K562 (cell line): ENCODE measurements around the gene PIRT. TPM values are rescaled to one million over a fixed set of nuclear protein-coding genes. Genes with fewer than 3 reads are reported as not detected.
A peak's percentile ranks its signal among the peaks of the same experiment; 100 is the strongest.

Source experiments
- ATAC-seq: fragments of 200-7000 bp; cut with Tn5 transposase; 3 replicates; pipeline ENCODE4 v1.9.1; 2020; ENCODE audit warnings: moderate library complexity
- BruUV-seq: library from RNA; stranded (reverse); fragments of 400-500 nt; replicated peaks from 2 replicates; lab custom pipeline; 2021; lab: Mats Ljungman, UMichigan
- CTCF ChIA-PET: fragments of 300-600 bp; formaldehyde crosslinking; extraction: SDS; loops from one replicate; lab custom pipeline; 2021; ENCODE audit warnings: low intra/inter-chr PET ratio; lab: Yijun Ruan, JAX
- POLR2A ChIA-PET: fragments of 300-600, 350-650 bp; sonication (Branson Sonifier 250); formaldehyde crosslinking; extraction: SDS; loops from one replicate; lab custom pipeline; 2021; ENCODE audit warnings: antibody characterized with exemption, inconsistent platforms; lab: Yijun Ruan, JAX
- DNase-seq, 4 experiments: peaks; one replicate each; pipeline versions ENCODE4 v3.0.0 to v3.0.0-alpha.2; 2011 to 2018; ENCODE audit warnings: low spot score in 3 of 4, mixed read lengths in 3 of 4; ENCODE audit errors: extremely low read depth in 1 of 4
- FAIRE-seq: peaks from 2 replicates; lab custom pipeline; 2011; peaks lifted over from hg19 to GRCh38; lab: Jason Lieb, UNC
- H2AFZ ChIP-seq: 2 replicates; pipeline ENCODE4 v1.6.0; 2011; ENCODE audit warnings: low read depth, low read length, control low read depth, inconsistent platforms
- H3K27ac ChIP-seq: fragments of 200-600 bp; 3 replicates; pipeline ENCODE4 v1.8.0; 2011; ENCODE audit warnings: low read depth, mild to moderate bottlenecking, control low read depth, inconsistent platforms, low read length, moderate library complexity, mixed read lengths; ENCODE audit errors: extremely low read depth
- H3K27me3 ChIP-seq, 2 experiments: fragments of 300-600 bp in 1 of 2; 2 replicates in 1 of 2; 3 replicates in 1 of 2; pipeline versions ENCODE4 v1.6.0 to v1.8.0; 2011; ENCODE audit warnings: inconsistent platforms in 2 of 2, low read length in 2 of 2, mild to moderate bottlenecking in 1 of 2, mixed read lengths in 1 of 2, moderate library complexity in 1 of 2; ENCODE audit not compliant: control insufficient read depth in 2 of 2, insufficient read depth in 2 of 2
- H3K36me3 ChIP-seq: fragments of 300-600 bp; 3 replicates; pipeline ENCODE4 v1.8.0; 2011; ENCODE audit warnings: mild to moderate bottlenecking, low read length, inconsistent platforms; ENCODE audit not compliant: control insufficient read depth, insufficient read depth
- H3K4me1 ChIP-seq, 2 experiments: fragments of 200-600 bp in 1 of 2; replicated peaks in 1 of 2; 2 replicates in 1 of 2; 3 replicates in 1 of 2; pipeline versions ENCODE4 v1.5.1 to v1.8.0; 2011; ENCODE audit warnings: inconsistent platforms in 2 of 2, low read length in 2 of 2, mild to moderate bottlenecking in 1 of 2, mixed read lengths in 1 of 2, moderate library complexity in 1 of 2; ENCODE audit not compliant: control insufficient read depth in 2 of 2, insufficient read depth in 2 of 2
- H3K4me2 ChIP-seq: 2 replicates; pipeline ENCODE4 v1.6.1; 2011; ENCODE audit warnings: low read length, control low read depth, inconsistent platforms, mixed read lengths; ENCODE audit not compliant: insufficient read depth
- H3K4me3 ChIP-seq: fragments of 200-600 bp; sonication (generic), shearing (Covaris generic); 2 replicates; pipeline ENCODE4 v1.5.1; 2016; ENCODE audit warnings: control low read depth, inconsistent platforms
- H3K79me2 ChIP-seq: fragments of 200-600 bp; 3 replicates; pipeline ENCODE4 v1.8.0; 2011; ENCODE audit warnings: low read length, inconsistent platforms; ENCODE audit not compliant: control insufficient read depth, insufficient read depth
- H3K9ac ChIP-seq, 2 experiments: 2 replicates each; pipeline versions ENCODE4 v1.6.0 to v1.6.1; 2011; ENCODE audit warnings: low read depth in 2 of 2, low read length in 2 of 2, control low read depth in 1 of 2, inconsistent platforms in 1 of 2, mild to moderate bottlenecking in 1 of 2, mixed read lengths in 1 of 2; ENCODE audit not compliant: insufficient read depth in 1 of 2
- H3K9me1 ChIP-seq: one replicate; pipeline ENCODE4 v1.6.0; 2011; ENCODE audit warnings: inconsistent platforms, mild to moderate bottlenecking, low read length, moderate library complexity; ENCODE audit not compliant: control insufficient read depth, insufficient read depth
- H3K9me3 ChIP-seq: replicated peaks from 2 replicates; pipeline ENCODE4 v1.5.1; 2011; ENCODE audit warnings: low read depth, low read length, inconsistent platforms; ENCODE audit not compliant: control insufficient read depth, insufficient read depth
- H4K20me1 ChIP-seq: replicated peaks from 2 replicates; pipeline ENCODE4 v1.6.1; 2011; ENCODE audit warnings: low read length, inconsistent platforms, mixed read lengths; ENCODE audit not compliant: control insufficient read depth, insufficient read depth
- ARHGAP35 ChIP-seq: fragments of 450-650 bp; IDR thresholded peaks from 2 replicates; pipeline ENCODE4 v1.6.1; 2018; ENCODE audit not compliant: partially characterized antibody
- C11orf30 ChIP-seq: fragments of 450-650 bp; IDR thresholded peaks from 2 replicates; pipeline ENCODE4 v1.6.1; 2016; ENCODE audit warnings: low read depth, mild to moderate bottlenecking
- GTF2A2 ChIP-seq: IDR thresholded peaks from 2 replicates; pipeline ENCODE4 v1.6.1; 2016; ENCODE audit warnings: mild to moderate bottlenecking, missing genetic modification characterization, missing compliant biosample characterization
- ILF3 ChIP-seq: fragments of 450-650 bp; IDR thresholded peaks from 2 replicates; pipeline ENCODE4 v1.6.1; 2018; ENCODE audit warnings: antibody characterized with exemption, mild to moderate bottlenecking, moderate library complexity, borderline replicate concordance
- NCOR1 ChIP-seq: fragments of 450-650 bp; IDR thresholded peaks from 2 replicates; pipeline ENCODE4 v1.6.1; 2016; ENCODE audit warnings: mild to moderate bottlenecking, moderate library complexity
- NELFE ChIP-seq: IDR thresholded peaks from 2 replicates; pipeline ENCODE4 v1.6.1; 2011; ENCODE audit warnings: mild to moderate bottlenecking; ENCODE audit not compliant: insufficient read depth, insufficient read length
- PML ChIP-seq: IDR thresholded peaks from 2 replicates; pipeline ENCODE4 v1.6.1; 2012; ENCODE audit warnings: low read length, inconsistent platforms
- RBM34 ChIP-seq: fragments of 200-400 bp; formaldehyde crosslinking; IDR thresholded peaks from 2 replicates; pipeline ENCODE4 v1.6.1; 2018; ENCODE audit warnings: low read length, borderline replicate concordance; ENCODE audit not compliant: insufficient read depth
- RFX1 ChIP-seq: fragments of 450-650 bp; IDR thresholded peaks from 2 replicates; pipeline ENCODE4 v1.6.1; 2016; ENCODE audit warnings: mild to moderate bottlenecking, moderate library complexity
- SETDB1 ChIP-seq: IDR thresholded peaks from one replicate; pipeline ENCODE4 v1.6.1; 2012; ENCODE audit warnings: low read length, control low read depth, inconsistent platforms
- SRSF9 ChIP-seq: fragments of 200-400 bp; formaldehyde crosslinking; IDR thresholded peaks from 2 replicates; pipeline ENCODE4 v1.6.1; 2017; ENCODE audit warnings: low read depth, low read length, borderline replicate concordance
- TAL1 ChIP-seq: fragments of 450-650 bp; IDR thresholded peaks from 2 replicates; pipeline ENCODE4 v1.6.1; 2016; ENCODE audit warnings: mild to moderate bottlenecking
- ZNF239 ChIP-seq: fragments of 250-450 bp; sonication (Bioruptor Pico); IDR thresholded peaks from 2 replicates; pipeline ENCODE4 v1.4.0; 2020; ENCODE audit warnings: mild to moderate bottlenecking
- WGBS: fragments of 100-300 bp; shearing (Covaris generic); methylation state at CpG from one replicate; pipeline ENCODE4 v1.1.6; 2016; ENCODE audit warnings: low coverage, mixed read lengths; ENCODE audit not compliant: insufficient coverage; ENCODE audit errors: missing lambda C conversion rate; 5-methylcytosine and 5-hydroxymethylcytosine counted together
- in situ Hi-C: fragments of 300-500 bp; cut with MboI; formaldehyde crosslinking; loops from 4 replicates; pipeline ENCODE4 v1.15.0; 2018; ENCODE audit warnings: inconsistent platforms, mixed read lengths
- intact Hi-C: fragments of 100-400 bp; cut with micrococcal nuclease; formaldehyde crosslinking; loops from 2 replicates; pipeline ENCODE4 v1.14.2; 2022
- polyA plus RNA-seq, 8 experiments: library from polyadenylated mRNA; depleted of rRNA in 4 of 8; stranded (reverse) in 5 of 8; unstranded in 3 of 8; fragments of >200 nt; fragmentation: Nextera tagmentation in 2 of 8; fragmentation: Illumina TruSeq in 1 of 8; extraction: Ambion mirVana in 2 of 8; extraction: Trizol in 1 of 8; gene quantifications; 2 replicates each; pipeline versions ENCODE4 v1.2.1 to v1.2.3, GENCODE V29; 2011 to 2014; ENCODE audit warnings: inconsistent platforms in 1 of 8, missing spikeins in 1 of 8
- total RNA-seq, 7 experiments: library from RNA; depleted of rRNA in 6 of 7; stranded (reverse); fragments of >200 nt in 6 of 7; fragmentation: Illumina TruSeq in 2 of 7; extraction: Trizol in 2 of 7; gene quantifications; 2 replicates each; pipeline versions ENCODE4 v1.2.1 to v1.2.3, GENCODE V29; 2011 to 2021; ENCODE audit warnings: low replicate concordance in 1 of 7
- TF ChIP-seq, protein P1 (sequence below): fragments of 450-650 bp; formaldehyde crosslinking; conservative IDR thresholded peaks from 2 replicates; pipeline ENCODE4 v1.4.0; 2022; ENCODE audit warnings: mild to moderate bottlenecking, missing genetic modification characterization
- TF ChIP-seq, protein P2 (sequence below), 2 experiments: fragments of 150-350 bp in 1 of 2; IDR thresholded peaks; 2 replicates each; pipeline ENCODE4 v1.6.1; 2012 to 2016; ENCODE audit warnings: low read depth in 2 of 2, low read length in 2 of 2, mild to moderate bottlenecking in 1 of 2, moderate library complexity in 1 of 2
- TF ChIP-seq, protein P3 (sequence below): fragments of 250-450 bp; sonication (Bioruptor Pico); IDR thresholded peaks from 2 replicates; pipeline ENCODE4 v1.5.0; 2021

Gene PIRT
- total and polyA plus RNA-seq, 9 of the 15 experiments (the other 6 are each of a cell fraction or from before 2014, with no cell fraction given): not detected

DNA sequence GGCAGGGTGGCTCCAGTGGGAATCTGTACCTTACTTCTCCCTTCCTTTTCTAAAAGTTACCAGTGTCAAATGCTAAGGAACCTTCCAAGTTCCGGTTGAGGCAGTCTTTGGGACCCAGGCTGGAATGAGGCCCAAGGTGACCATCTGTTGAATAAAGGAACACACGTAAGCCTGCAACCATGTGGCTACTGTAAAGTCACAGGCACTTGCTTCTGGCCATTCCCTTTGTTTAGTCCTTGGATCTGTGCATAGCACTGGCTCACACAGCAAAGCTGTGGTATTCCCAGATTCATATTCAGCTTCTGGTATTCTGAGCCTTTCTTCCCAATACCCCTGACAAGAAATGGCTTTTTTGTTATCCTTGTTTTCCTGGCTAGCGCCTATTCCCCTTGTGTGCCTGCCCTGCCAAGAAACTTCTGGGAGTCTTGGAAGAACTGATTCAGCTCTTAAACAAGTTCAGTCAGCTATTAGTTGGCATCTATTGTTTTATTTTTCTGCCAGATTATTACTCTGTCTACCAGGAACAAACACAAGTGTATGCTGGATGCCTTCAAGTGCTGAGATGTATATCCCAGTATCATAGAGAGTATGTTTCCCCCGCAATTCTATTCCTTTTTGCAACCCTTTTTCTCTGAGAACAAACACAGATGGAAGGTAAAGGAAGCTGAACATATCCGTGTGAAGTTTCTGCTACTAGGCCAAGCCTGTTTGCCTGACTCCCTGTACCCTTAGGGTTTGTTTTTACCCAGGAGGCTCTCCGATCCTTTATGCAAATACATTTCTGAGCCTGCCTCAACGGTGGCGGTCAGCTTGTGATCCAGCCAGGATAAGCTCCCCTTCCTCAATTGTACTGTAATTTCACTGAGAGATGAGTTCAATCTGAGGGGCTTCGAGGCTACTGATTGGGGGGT lies 47.1 kb downstream of the PIRT start:
- TSS peak; percentile 100 for BruUV-seq
- TF ChIP-seq ARHGAP35 (peak; percentile 76), RFX1 (0 out of 2 replicates have a peak, but pooled peaks have one; percentile 15), ILF3 (0 out of 2 replicates have a peak, but pooled peaks have one; percentile 54), TAL1 (no peak), NCOR1 (peak; percentile 42; the same call in 1 of the 2 replicates), PML (peak; percentile 98), SRSF9 (no peak), GTF2A2 (tag) (peak; percentile 46; the same call in 1 of the 2 replicates), ZNF239 (CRISPR knock-in tag) (no peak), C11orf30 (no peak), SETDB1 (no peak), RBM34 (no peak), NELFE (no peak)
- TF ChIP-seq, protein P1, sequence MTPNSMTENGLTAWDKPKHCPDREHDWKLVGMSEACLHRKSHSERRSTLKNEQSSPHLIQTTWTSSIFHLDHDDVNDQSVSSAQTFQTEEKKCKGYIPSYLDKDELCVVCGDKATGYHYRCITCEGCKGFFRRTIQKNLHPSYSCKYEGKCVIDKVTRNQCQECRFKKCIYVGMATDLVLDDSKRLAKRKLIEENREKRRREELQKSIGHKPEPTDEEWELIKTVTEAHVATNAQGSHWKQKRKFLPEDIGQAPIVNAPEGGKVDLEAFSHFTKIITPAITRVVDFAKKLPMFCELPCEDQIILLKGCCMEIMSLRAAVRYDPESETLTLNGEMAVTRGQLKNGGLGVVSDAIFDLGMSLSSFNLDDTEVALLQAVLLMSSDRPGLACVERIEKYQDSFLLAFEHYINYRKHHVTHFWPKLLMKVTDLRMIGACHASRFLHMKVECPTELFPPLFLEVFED (CRISPR knock-in tag): 0 out of 2 replicates have a peak, but pooled peaks have one; percentile 22
- TF ChIP-seq, protein P2, sequence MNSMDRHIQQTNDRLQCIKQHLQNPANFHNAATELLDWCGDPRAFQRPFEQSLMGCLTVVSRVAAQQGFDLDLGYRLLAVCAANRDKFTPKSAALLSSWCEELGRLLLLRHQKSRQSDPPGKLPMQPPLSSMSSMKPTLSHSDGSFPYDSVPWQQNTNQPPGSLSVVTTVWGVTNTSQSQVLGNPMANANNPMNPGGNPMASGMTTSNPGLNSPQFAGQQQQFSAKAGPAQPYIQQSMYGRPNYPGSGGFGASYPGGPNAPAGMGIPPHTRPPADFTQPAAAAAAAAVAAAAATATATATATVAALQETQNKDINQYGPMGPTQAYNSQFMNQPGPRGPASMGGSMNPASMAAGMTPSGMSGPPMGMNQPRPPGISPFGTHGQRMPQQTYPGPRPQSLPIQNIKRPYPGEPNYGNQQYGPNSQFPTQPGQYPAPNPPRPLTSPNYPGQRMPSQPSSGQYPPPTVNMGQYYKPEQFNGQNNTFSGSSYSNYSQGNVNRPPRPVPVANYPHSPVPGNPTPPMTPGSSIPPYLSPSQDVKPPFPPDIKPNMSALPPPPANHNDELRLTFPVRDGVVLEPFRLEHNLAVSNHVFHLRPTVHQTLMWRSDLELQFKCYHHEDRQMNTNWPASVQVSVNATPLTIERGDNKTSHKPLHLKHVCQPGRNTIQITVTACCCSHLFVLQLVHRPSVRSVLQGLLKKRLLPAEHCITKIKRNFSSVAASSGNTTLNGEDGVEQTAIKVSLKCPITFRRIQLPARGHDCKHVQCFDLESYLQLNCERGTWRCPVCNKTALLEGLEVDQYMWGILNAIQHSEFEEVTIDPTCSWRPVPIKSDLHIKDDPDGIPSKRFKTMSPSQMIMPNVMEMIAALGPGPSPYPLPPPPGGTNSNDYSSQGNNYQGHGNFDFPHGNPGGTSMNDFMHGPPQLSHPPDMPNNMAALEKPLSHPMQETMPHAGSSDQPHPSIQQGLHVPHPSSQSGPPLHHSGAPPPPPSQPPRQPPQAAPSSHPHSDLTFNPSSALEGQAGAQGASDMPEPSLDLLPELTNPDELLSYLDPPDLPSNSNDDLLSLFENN (IDR thresholded peaks at IDR 0.05; ENCODE audit: low read depth in 2 of 2, low read length in 2 of 2): peak in 1 of 2 experiments; percentile 77; a peak in 1 of 4 replicates
- TF ChIP-seq, protein P3, sequence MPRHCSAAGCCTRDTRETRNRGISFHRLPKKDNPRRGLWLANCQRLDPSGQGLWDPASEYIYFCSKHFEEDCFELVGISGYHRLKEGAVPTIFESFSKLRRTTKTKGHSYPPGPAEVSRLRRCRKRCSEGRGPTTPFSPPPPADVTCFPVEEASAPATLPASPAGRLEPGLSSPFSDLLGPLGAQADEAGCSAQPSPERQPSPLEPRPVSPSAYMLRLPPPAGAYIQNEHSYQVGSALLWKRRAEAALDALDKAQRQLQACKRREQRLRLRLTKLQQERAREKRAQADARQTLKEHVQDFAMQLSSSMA (CRISPR knock-in tag): no peak

More for the DNA sequence above, 47.1 kb downstream of the PIRT start:
- DNase-seq: peak in 2 of 4 experiments; percentile 7 to 40
- H3K4me1 ChIP-seq: no peaks in the 10 kb centered on the region; a peak in 1 of 5 replicates
- H3K9me1 ChIP-seq: no peaks in the 10 kb centered on the region
- H3K9me3 ChIP-seq: no peaks in the 10 kb centered on the region
- ChIA-PET CTCF (no interaction called here), POLR2A (interaction anchor here (0.6 to 1.2 kb wide), 4 partner anchors 11 to 1193 kb away, joined by 3 to 5 read pairs (median 4); no protein-coding TSS in a partner anchor)
- H3K4me3 ChIP-seq: no peak overlapping the region
- H3K4me2 ChIP-seq: no peak overlapping the region
- H3K9ac ChIP-seq: no peak overlapping the region
- in situ Hi-C loops: no loop called here
- intact Hi-C loops: no loop called here
- ATAC-seq: peak; percentile 86
- 0 out of 2 replicates have a peak overlapping the region, but pooled peaks have one; percentile 32 for H2AFZ ChIP-seq
- peak; percentile 6 for FAIRE-seq
- H3K36me3 ChIP-seq: no peaks in the 10 kb centered on the region
- H4K20me1 ChIP-seq: no peaks in the 10 kb centered on the region
- H3K27ac ChIP-seq: no peak overlapping the region
- H3K27me3 ChIP-seq: peaks cover 0 to 11% of the 10 kb centered on the region in 2 experiments; a peak in 2 of 5 replicates
- H3K79me2 ChIP-seq: no peaks in the 10 kb centered on the region
- 0% methylated on average over 9 of the region's 9 CpGs for WGBS
